Measurements from ENCODE around the gene VPS11. TPM values are rescaled to one million over a fixed set of nuclear protein-coding genes. Genes with fewer than 3 reads are reported as not detected.
A peak's percentile ranks its signal among the peaks of the same experiment; 100 is the strongest.

VPS11 gene
- total RNA-seq, 4 donors from 2014 or later: 26.3 to 72.6 (median 37.2) TPM

DNA sequence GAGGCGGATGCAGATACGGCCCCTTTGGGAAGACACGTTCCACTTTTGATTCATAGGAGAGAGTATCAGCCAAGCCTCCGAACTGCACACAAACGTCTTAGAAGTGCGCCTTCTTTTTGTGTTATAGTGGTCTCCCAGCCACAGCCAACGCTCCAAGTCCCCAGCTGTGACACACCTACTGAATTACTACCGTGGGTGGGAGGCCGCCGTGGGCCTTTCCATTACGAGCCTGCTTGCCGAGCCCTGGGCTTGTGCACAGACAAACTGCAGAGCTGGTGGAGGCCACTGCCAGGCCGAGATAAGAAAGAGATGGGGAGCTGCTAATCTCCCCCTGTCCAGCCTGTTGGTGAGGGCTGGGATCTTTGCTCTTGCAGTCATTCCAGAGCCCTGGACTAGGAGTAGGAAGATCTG lies 17.8 kb downstream of the VPS11 start:
- H3K4me3 ChIP-seq: peak overlapping the region; percentile 50 to 79 (median 64)
- peak overlapping the region; percentile 75 to 92 (median 87) for H3K27ac ChIP-seq
- H3K9me3 ChIP-seq: no peaks in the 10 kb centered on the region
- DNase-seq: no peak
- H3K36me3 ChIP-seq: peaks cover 0 to 22% (median 0%) of the 10 kb centered on the region in 3 donors
- peaks cover 0 to 17% (median 5%) of the 10 kb centered on the region in 4 donors for H3K4me1 ChIP-seq
- no peaks in the 10 kb centered on the region for H3K27me3 ChIP-seq
- no peak for TF ChIP-seq CTCF (IDR thresholded peaks at IDR 0.05)
- no peak for TF ChIP-seq POLR2A (IDR thresholded peaks at IDR 0.05)

- no peaks in the 10 kb centered on the region for H3K9me3 ChIP-seq
- H3K27me3 ChIP-seq: no peaks in the 10 kb centered on the region
- no peak for DNase-seq
- no peak overlapping the region for H3K27ac ChIP-seq
- no peak overlapping the region for H3K4me3 ChIP-seq
- peaks cover 0 to 18% (median 5%) of the 10 kb centered on the region in 4 donors for H3K4me1 ChIP-seq
- peaks cover 0 to 7% (median 0%) of the 10 kb centered on the region in 3 donors for H3K36me3 ChIP-seq
- no peak for TF ChIP-seq POLR2A (IDR thresholded peaks at IDR 0.05)
- TF ChIP-seq CTCF (IDR thresholded peaks at IDR 0.05): no peak
These were observed 19.5 kb downstream of the VPS11 start for GRCh38 chr11:119087123-119087522.

DNA sequence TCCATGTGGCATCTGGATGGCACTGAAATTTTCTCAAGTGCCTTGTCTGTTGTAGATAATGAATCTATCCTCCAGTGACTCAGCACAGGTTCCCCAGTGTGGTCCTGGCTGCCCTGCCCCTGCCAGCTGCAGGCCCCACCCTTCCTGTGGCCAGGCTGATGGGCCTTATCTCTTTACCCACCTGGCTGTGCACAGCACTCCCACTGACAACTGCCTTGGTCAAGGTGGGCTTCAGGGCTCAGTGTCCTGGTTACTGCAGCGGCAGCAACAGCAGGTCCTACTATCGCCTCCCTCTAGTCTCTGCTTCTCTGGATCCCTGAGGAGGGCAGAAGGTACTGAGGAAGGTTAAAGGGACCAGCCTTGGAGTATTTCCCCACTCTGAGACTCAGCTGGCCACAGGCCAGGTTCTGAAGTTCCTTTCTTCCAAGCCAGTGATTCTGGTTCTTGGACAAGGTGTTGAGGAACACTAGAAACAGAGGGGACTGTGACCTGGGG lies 20.2 kb downstream of the VPS11 start:
- no peak for TF ChIP-seq CTCF (IDR thresholded peaks at IDR 0.05)
- TF ChIP-seq POLR2A (IDR thresholded peaks at IDR 0.05): no peak
- no peak for DNase-seq
- peaks cover 0 to 8% (median 0%) of the 10 kb centered on the region in 3 donors for H3K36me3 ChIP-seq
- no peak overlapping the region for H3K4me3 ChIP-seq
- no peaks in the 10 kb centered on the region for H3K27me3 ChIP-seq
- H3K9me3 ChIP-seq: no peaks in the 10 kb centered on the region
- no peak overlapping the region for H3K27ac ChIP-seq
- H3K4me1 ChIP-seq: peaks cover 0 to 25% (median 5%) of the 10 kb centered on the region in 4 donors

DNA sequence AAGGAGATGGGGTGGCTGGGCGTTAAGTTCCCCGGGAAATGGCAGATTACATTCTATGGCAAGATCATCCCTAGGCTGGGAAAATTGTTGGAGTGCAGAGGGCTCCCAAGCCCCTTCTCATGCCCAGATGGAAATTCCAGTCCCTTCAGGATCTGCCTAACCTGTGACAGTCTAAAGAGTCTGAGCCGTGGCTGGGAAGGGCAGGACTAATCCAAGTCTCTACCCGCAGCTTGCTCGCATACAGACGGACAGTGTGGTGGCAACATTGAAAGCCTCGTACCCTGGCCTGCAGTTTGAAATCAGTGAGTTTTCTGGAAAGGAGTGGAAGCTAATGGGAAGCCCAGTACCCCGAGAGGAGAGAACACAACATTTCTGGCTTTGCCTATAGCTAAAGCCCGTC lies 20.8 kb downstream of the VPS11 start:
- DNase-seq: no peak
- H3K9me3 ChIP-seq: no peaks in the 10 kb centered on the region
- no peak overlapping the region for H3K4me3 ChIP-seq
- peaks cover 0 to 10% (median 0%) of the 10 kb centered on the region in 3 donors for H3K36me3 ChIP-seq
- H3K27ac ChIP-seq: no peak overlapping the region
- peaks cover 0 to 31% (median 7%) of the 10 kb centered on the region in 4 donors for H3K4me1 ChIP-seq
- H3K27me3 ChIP-seq: no peaks in the 10 kb centered on the region
- TF ChIP-seq POLR2A (IDR thresholded peaks at IDR 0.05) (no peak), CTCF (IDR thresholded peaks at IDR 0.05) (no peak)

GRCh38 chr11:119089319-119089718 lies 21.7 kb downstream of the VPS11 start:
- H3K9me3 ChIP-seq: no peaks in the 10 kb centered on the region
- peaks cover 0 to 10% (median 0%) of the 10 kb centered on the region in 3 donors for H3K36me3 ChIP-seq
- H3K4me3 ChIP-seq: no peak overlapping the region
- no peak for DNase-seq
- peaks cover 0 to 34% (median 13%) of the 10 kb centered on the region in 4 donors for H3K4me1 ChIP-seq
- no peak for TF ChIP-seq POLR2A (IDR thresholded peaks at IDR 0.05)
- H3K27ac ChIP-seq: no peak overlapping the region
- no peaks in the 10 kb centered on the region for H3K27me3 ChIP-seq

DNA sequence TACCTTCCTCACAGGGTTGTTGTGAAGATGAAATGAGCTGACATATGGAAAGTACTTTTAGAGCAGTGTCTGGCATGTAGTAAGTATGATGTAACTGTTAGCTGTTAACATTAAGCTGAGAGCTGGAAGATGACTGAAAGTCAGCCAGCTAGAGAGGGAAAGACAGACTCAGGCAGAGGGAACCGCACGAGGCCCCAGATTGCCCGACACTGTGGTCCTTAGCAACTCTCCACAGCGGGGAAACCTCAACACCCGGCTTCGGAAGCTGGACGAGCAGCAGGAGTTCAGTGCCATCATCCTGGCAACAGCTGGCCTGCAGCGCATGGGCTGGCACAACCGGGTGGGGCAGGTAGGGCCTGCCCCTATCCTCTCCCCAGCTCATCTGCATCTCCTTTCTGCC lies 23.6 kb downstream of the VPS11 start:
- no peak for TF ChIP-seq POLR2A (IDR thresholded peaks at IDR 0.05)
- TF ChIP-seq CTCF (IDR thresholded peaks at IDR 0.05): no peak
- Histone ChIP-seq H3K27ac (no peak overlapping the region), H3K4me3 (no peak overlapping the region), H3K9me3 (no peaks in the 10 kb centered on the region), H3K4me1 (peaks cover 0 to 24% (median 8%) of the 10 kb centered on the region in 4 donors), H3K27me3 (no peaks in the 10 kb centered on the region), H3K36me3 (peaks cover 0 to 10% (median 0%) of the 10 kb centered on the region in 3 donors)
- no peak for DNase-seq
